ENCODE measurements around the gene WDR83. TPM values are rescaled to one million over a fixed set of nuclear protein-coding genes. Genes with fewer than 3 reads are reported as not detected.

Gene WDR83
- polyA plus RNA-seq, 2 of the 4 experiments (the other 2 are of a cell fraction) = 4.8 to 11.4 TPM

GRCh38 chr19:12695096-12695495 lies 28.5 kb downstream of the WDR83 start:
- TF ChIP-seq CBX8 (IDR thresholded peaks at IDR 0.05) = no peak
- TF ChIP-seq KDM1A (IDR thresholded peaks at IDR 0.05; ENCODE audit: low read depth) = no peak
- TF ChIP-seq MAFK (IDR thresholded peaks at IDR 0.05; ENCODE audit: partially characterized antibody) = no peak
- TF ChIP-seq RARB (CRISPR knock-in tag; IDR thresholded peaks at IDR 0.05) = no peak
- TF ChIP-seq SMC3 (IDR thresholded peaks at IDR 0.05) = no peak
- no peak for TF ChIP-seq HOXB5 (CRISPR knock-in tag; IDR thresholded peaks at IDR 0.05)
- no peak for TF ChIP-seq MAX (IDR thresholded peaks at IDR 0.05)
- TF ChIP-seq HES2 (IDR thresholded peaks at IDR 0.05) = no peak
- TF ChIP-seq EP300 (IDR thresholded peaks at IDR 0.05) = no peak
- TF ChIP-seq MAZ (IDR thresholded peaks at IDR 0.05; ENCODE audit: borderline replicate concordance, low read depth, low read length) = no peak
- TF ChIP-seq ZFP36 (IDR thresholded peaks at IDR 0.05; ENCODE audit: borderline replicate concordance, partially characterized antibody) = no peak
- no peak for TF ChIP-seq CTCF (IDR thresholded peaks at IDR 0.05)
- ATAC-seq = no peak
- Histone ChIP-seq H3K9me3 (no peaks in the 10 kb centered on the region), H3K4me2 (peak overlapping the region; percentile 73), H3K4me3 (peak overlapping the region; percentile 71; the same call in 1 of the 3 replicates), H3K4me1 (peaks cover 5% of the 10 kb centered on the region; the same call in 1 of the 3 replicates), H3K27ac (no peak overlapping the region)
- CTCF ChIA-PET = interaction anchor here (0.8 to 1.5 kb wide), 5 partner anchors 19 to 70 kb away, joined by 3 to 5 read pairs (median 3); no protein-coding TSS in a partner anchor
- POLR2A ChIA-PET = no interaction called here
- DNase-seq (ENCODE audit: low read depth in 1 of 2, low spot score in 1 of 2) = no peak
- WGBS (ENCODE audit: missing lambda C conversion rate) = no CpG with 5 or more reads among the region's 2 CpGs
- FAIRE-seq = no peak

GRCh38 chr19:12695514-12695913 lies 28.9 kb downstream of the WDR83 start:
- CTCF ChIA-PET = interaction anchor here (0.8 to 1.5 kb wide), 5 partner anchors 19 to 70 kb away, joined by 3 to 5 read pairs (median 3); no protein-coding TSS in a partner anchor
- POLR2A ChIA-PET = no interaction called here
- TF ChIP-seq BCL3 (IDR thresholded peaks at IDR 0.05) (no peak), CBX2 (IDR thresholded peaks at IDR 0.05; ENCODE audit: borderline replicate concordance, low read depth) (no peak), NFE2L2 (conservative IDR thresholded peaks at IDR 0.05; ENCODE audit: low read length) (no peak), MAZ (IDR thresholded peaks at IDR 0.05; ENCODE audit: borderline replicate concordance, low read depth, low read length) (no peak), HOXB5 (CRISPR knock-in tag; IDR thresholded peaks at IDR 0.05) (no peak), ESRRA (IDR thresholded peaks at IDR 0.05; ENCODE audit: borderline replicate concordance, low read length) (no peak), HOXB13 (CRISPR knock-in tag; IDR thresholded peaks at IDR 0.05; ENCODE audit: low read depth) (no peak), GATA3 (IDR thresholded peaks at IDR 0.05; ENCODE audit: borderline replicate concordance) (no peak), FOXS1 (CRISPR knock-in tag; IDR thresholded peaks at IDR 0.05) (no peak), E2F6 (IDR thresholded peaks at IDR 0.05; ENCODE audit: borderline replicate concordance, low read depth) (no peak), EP300 (IDR thresholded peaks at IDR 0.05) (no peak), CBX8 (IDR thresholded peaks at IDR 0.05) (no peak), ATOH8 (CRISPR knock-in tag; IDR thresholded peaks at IDR 0.05; ENCODE audit: low read depth) (no peak), HOXA7 (CRISPR knock-in tag; IDR thresholded peaks at IDR 0.05) (no peak), EHMT2 (IDR thresholded peaks at IDR 0.05; ENCODE audit: low read depth) (no peak), PHF8 (IDR thresholded peaks at IDR 0.05; ENCODE audit: borderline replicate concordance, low read depth) (no peak), NPAS2 (CRISPR knock-in tag; IDR thresholded peaks at IDR 0.05; ENCODE audit: borderline replicate concordance) (no peak), MAFK (IDR thresholded peaks at IDR 0.05; ENCODE audit: partially characterized antibody) (no peak)
- ATAC-seq (no peak; a peak in 1 of 6 replicates), DNase-seq (ENCODE audit: low read depth in 1 of 2, low spot score in 1 of 2) (no peak), FAIRE-seq (no peak)
- peak overlapping the region in 1 of 2 experiments; percentile 91; a peak in 5 of 6 replicates for H3K27ac ChIP-seq
- H3K4me3 ChIP-seq = peak overlapping the region; percentile 71
- peak overlapping the region; percentile 73 for H3K4me2 ChIP-seq
- H3K4me1 ChIP-seq = peaks cover 5% of the 10 kb centered on the region; the same call in 1 of the 3 replicates
- WGBS (ENCODE audit: missing lambda C conversion rate) = no CpG with 5 or more reads among the region's 1 CpG
- no peaks in the 10 kb centered on the region for H3K9me3 ChIP-seq
